HepG2 (cell line): ENCODE measurements around the gene NOCT. TPM values are rescaled to one million over a fixed set of nuclear protein-coding genes. Genes with fewer than 3 reads are reported as not detected.

ENCODE experiments used
- FOXC1 ChIP-seq: sonication (generic); formaldehyde crosslinking; IDR thresholded peaks from 2 replicates; pipeline ENCODE4 v1.8.0; 2022; ENCODE audit warnings: mild to moderate bottlenecking, missing genetic modification reagents, borderline replicate concordance
- GABPA ChIP-seq, 2 experiments: IDR thresholded peaks; 2 replicates each; pipeline ENCODE4 v1.6.1; 2011 to 2016; ENCODE audit warnings: low read depth in 2 of 2, low read length in 1 of 2, missing biosample characterization in 1 of 2, missing genetic modification characterization in 1 of 2
- KLF16 ChIP-seq, 2 experiments: sonication (generic) in 1 of 2; formaldehyde crosslinking in 1 of 2; IDR thresholded peaks; 2 replicates each; pipeline versions ENCODE4 v1.6.1 to v1.8.0; 2016 to 2023; ENCODE audit warnings: missing genetic modification reagents in 2 of 2, missing compliant biosample characterization in 1 of 2
- MAFK ChIP-seq, 2 experiments: IDR thresholded peaks in 1 of 2; conservative IDR thresholded peaks in 1 of 2; 2 replicates each; pipeline ENCODE4 v1.6.1; 2011; ENCODE audit warnings: improper control_type of control experiment in 2 of 2, low read length in 2 of 2
- NRL ChIP-seq: sonication (generic); formaldehyde crosslinking; IDR thresholded peaks from 2 replicates; pipeline ENCODE4 v1.5.0; 2020; ENCODE audit warnings: missing genetic modification reagents, mild to moderate bottlenecking, moderate library complexity, borderline replicate concordance
- ZNF296 ChIP-seq: sonication (generic); formaldehyde crosslinking; conservative IDR thresholded peaks from 2 replicates; pipeline ENCODE4 v1.5.0; 2020; ENCODE audit warnings: mild to moderate bottlenecking, missing genetic modification reagents
- ZNF318 ChIP-seq: sonication (generic); formaldehyde crosslinking; IDR thresholded peaks from 2 replicates; pipeline ENCODE4 v1.4.0; 2020; ENCODE audit warnings: mild to moderate bottlenecking, missing genetic modification reagents
- ZNF350 ChIP-seq: sonication (generic); formaldehyde crosslinking; IDR thresholded peaks from 2 replicates; pipeline ENCODE4 v1.4.0; 2020; ENCODE audit warnings: mild to moderate bottlenecking, low read depth, missing genetic modification reagents, borderline replicate concordance
- ZNF639 ChIP-seq: conservative IDR thresholded peaks from 2 replicates; pipeline ENCODE4 v1.6.1; 2018; ENCODE audit warnings: missing genetic modification reagents
- ZNF839 ChIP-seq: sonication (generic); formaldehyde crosslinking; IDR thresholded peaks from 2 replicates; pipeline ENCODE4 v1.4.0; 2020; ENCODE audit warnings: missing genetic modification reagents, mild to moderate bottlenecking, borderline replicate concordance
- polyA plus RNA-seq, 8 experiments: library from polyadenylated mRNA; depleted of rRNA in 3 of 8; stranded (reverse) in 7 of 8; unstranded in 1 of 8; fragments of >200 nt; fragmentation: Illumina TruSeq in 4 of 8; extraction: Trizol in 4 of 8; gene quantifications; 2 replicates each; pipeline versions ENCODE4 v1.2.1 to v1.2.3, GENCODE V29; 2011 to 2016; ENCODE audit warnings: low read depth in 4 of 8, missing spikeins in 1 of 8, mixed read lengths in 1 of 8; ENCODE audit not compliant: insufficient read depth in 1 of 8
- total RNA-seq, 5 experiments: library from RNA; depleted of rRNA; stranded (reverse); fragments of >200 nt; fragmentation: Illumina TruSeq; extraction: Trizol; gene quantifications; 2 replicates each; pipeline ENCODE4 v1.2.3, GENCODE V29; 2016; ENCODE audit warnings: low read depth in 1 of 5
- TF ChIP-seq, protein P1 (sequence below): IDR thresholded peaks from 2 replicates; pipeline ENCODE4 v1.6.1; 2016; ENCODE audit warnings: mild to moderate bottlenecking, missing biosample characterization, missing genetic modification reagents
- TF ChIP-seq, protein P2 (sequence below): IDR thresholded peaks from 2 replicates; pipeline ENCODE4 v1.6.1; 2016; ENCODE audit warnings: low read depth, borderline replicate concordance
- TF ChIP-seq, protein P3 (sequence below): sonication (generic); formaldehyde crosslinking; IDR thresholded peaks from 2 replicates; pipeline ENCODE4 v1.8.0; 2022; ENCODE audit warnings: mild to moderate bottlenecking, missing genetic modification reagents

Gene NOCT
- total and polyA plus RNA-seq, 2 of the 13 experiments (the other 11 are each of a cell fraction or from before 2014, with no cell fraction given), result 3.6 to 13.1 TPM

DNA sequence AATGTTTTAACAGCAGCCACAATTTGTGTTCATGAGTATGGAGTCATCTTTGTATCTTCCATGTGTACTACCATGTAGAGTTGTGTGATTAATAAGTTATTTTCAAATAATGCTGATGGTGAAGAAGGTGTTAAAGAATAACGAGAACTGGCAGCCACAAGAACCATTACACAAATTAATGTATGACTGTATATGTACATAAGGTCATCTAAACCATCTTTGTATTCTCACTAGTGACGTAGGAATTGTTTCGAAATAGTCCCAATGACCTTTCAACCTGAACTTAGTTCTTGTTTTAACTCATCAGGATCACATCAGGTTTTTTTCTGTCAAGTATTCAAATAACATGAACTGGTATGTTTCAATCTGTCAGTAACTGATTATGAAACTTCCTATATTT lies 48.3 kb upstream of the NOCT start (continued):
- TF ChIP-seq ZNF318, result no peak
- TF ChIP-seq ZNF839 (CRISPR knock-in tag), result no peak
- peak in 1 of 2 experiments; percentile 16; a peak in 2 of 4 replicates for TF ChIP-seq MAFK (conservative IDR thresholded peaks at IDR 0.05 in 1 of 2, IDR thresholded peaks at IDR 0.05 in 1 of 2; ENCODE audit: low read length in 2 of 2)
- TF ChIP-seq FOXC1, result no peak
- TF ChIP-seq, protein P1, sequence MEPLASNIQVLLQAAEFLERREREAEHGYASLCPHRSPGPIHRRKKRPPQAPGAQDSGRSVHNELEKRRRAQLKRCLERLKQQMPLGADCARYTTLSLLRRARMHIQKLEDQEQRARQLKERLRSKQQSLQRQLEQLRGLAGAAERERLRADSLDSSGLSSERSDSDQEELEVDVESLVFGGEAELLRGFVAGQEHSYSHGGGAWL (CRISPR knock-in tag), result no peak
- TF ChIP-seq, protein P2, sequence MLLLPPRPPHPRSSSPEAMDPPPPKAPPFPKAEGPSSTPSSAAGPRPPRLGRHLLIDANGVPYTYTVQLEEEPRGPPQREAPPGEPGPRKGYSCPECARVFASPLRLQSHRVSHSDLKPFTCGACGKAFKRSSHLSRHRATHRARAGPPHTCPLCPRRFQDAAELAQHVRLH (CRISPR knock-in tag), result no peak
- no peak for TF ChIP-seq ZNF350 (CRISPR knock-in tag)
- TF ChIP-seq NRL, result no peak
- TF ChIP-seq KLF16 (CRISPR knock-in tag; IDR thresholded peaks at IDR 0.05), result no peak
- no peak for TF ChIP-seq ZNF639 (CRISPR knock-in tag)
- TF ChIP-seq, protein P3, sequence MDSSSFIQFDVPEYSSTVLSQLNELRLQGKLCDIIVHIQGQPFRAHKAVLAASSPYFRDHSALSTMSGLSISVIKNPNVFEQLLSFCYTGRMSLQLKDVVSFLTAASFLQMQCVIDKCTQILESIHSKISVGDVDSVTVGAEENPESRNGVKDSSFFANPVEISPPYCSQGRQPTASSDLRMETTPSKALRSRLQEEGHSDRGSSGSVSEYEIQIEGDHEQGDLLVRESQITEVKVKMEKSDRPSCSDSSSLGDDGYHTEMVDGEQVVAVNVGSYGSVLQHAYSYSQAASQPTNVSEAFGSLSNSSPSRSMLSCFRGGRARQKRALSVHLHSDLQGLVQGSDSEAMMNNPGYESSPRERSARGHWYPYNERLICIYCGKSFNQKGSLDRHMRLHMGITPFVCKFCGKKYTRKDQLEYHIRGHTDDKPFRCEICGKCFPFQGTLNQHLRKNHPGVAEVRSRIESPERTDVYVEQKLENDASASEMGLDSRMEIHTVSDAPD (CRISPR knock-in tag), result no peak
- no peak for TF ChIP-seq ZNF296
- no peak for TF ChIP-seq GABPA (IDR thresholded peaks at IDR 0.05; ENCODE audit: low read depth, low read length)
- TF ChIP-seq GABPA (CRISPR knock-in tag; IDR thresholded peaks at IDR 0.05; ENCODE audit: low read depth), result no peak
